Measurements from ENCODE around the gene IL1RAPL1. TPM values are rescaled to one million over a fixed set of nuclear protein-coding genes. Genes with fewer than 3 reads are reported as not detected.
"Not testable (repeated sequence)": the region's sequence is repeated elsewhere in the genome, so short reads cannot be mapped to it uniquely, and the experiment has no call there.

The IL1RAPL1 gene
- total RNA-seq, 2 experiments from 2014 or later = not detected

- Mint-ChIP-seq H3K4me1 (ENCODE audit: low read depth) (no peaks in the 10 kb centered on the region), H3K36me3 (ENCODE audit: low read depth) (no peaks in the 10 kb centered on the region), H3K27me3 (no peaks in the 10 kb centered on the region), H3K27ac (no peak overlapping the region), H3K4me3 (no peak overlapping the region), H3K9me3 (no peaks in the 10 kb centered on the region)
- intact Hi-C loops (cut with DNase I, micrococcal nuclease) = no loop called here
- H3K4me3 ChIP-seq (ENCODE audit: low read length) = no peak overlapping the region
- H3K4me1 ChIP-seq (ENCODE audit: insufficient read depth, low read length) = no peaks in the 10 kb centered on the region
- H3K27ac ChIP-seq (ENCODE audit: low read depth in 1 of 2, low read length in 2 of 2) = no peak overlapping the region
- no peak for TF ChIP-seq CTCF (IDR thresholded peaks at IDR 0.05)
- ATAC-seq (ENCODE audit: poor library complexity) (no peak), DNase-seq (no peak)
- H3K27me3 ChIP-seq (ENCODE audit: control insufficient read depth in 1 of 2, insufficient read depth in 2 of 2, low read length in 2 of 2) = no peaks in the 10 kb centered on the region
- CTCF ChIA-PET = no interaction called here
- H3K9me3 ChIP-seq (ENCODE audit: control insufficient read depth in 1 of 2, insufficient read depth in 1 of 2, low read length in 2 of 2) = no peaks in the 10 kb centered on the region
- POLR2A ChIA-PET = no interaction called here
- H3K36me3 ChIP-seq (ENCODE audit: insufficient read depth, low read length) = no peaks in the 10 kb centered on the region
Observed at GRCh38 chrX:29308726-29309125, 721.5 kb downstream of the IL1RAPL1 start.

GRCh38 chrX:29315931-29316330, 728.7 kb downstream of the IL1RAPL1 start:
- no peaks in the 10 kb centered on the region for H3K9me3 Mint-ChIP-seq
- no peaks in the 10 kb centered on the region for H3K36me3 Mint-ChIP-seq (ENCODE audit: low read depth)
- no peak overlapping the region for H3K27ac Mint-ChIP-seq
- TF ChIP-seq CTCF (IDR thresholded peaks at IDR 0.05) = no peak
- no peaks in the 10 kb centered on the region for H3K27me3 Mint-ChIP-seq
- no peaks in the 10 kb centered on the region for H3K36me3 ChIP-seq (ENCODE audit: insufficient read depth, low read length)
- H3K4me3 ChIP-seq (ENCODE audit: low read length) = no peak overlapping the region
- POLR2A ChIA-PET = no interaction called here
- H3K4me1 ChIP-seq (ENCODE audit: insufficient read depth, low read length) = no peaks in the 10 kb centered on the region
- CTCF ChIA-PET = no interaction called here
- no peak for ATAC-seq (ENCODE audit: poor library complexity)
- no peak overlapping the region for H3K4me3 Mint-ChIP-seq
- no peaks in the 10 kb centered on the region for H3K4me1 Mint-ChIP-seq (ENCODE audit: low read depth)
- no peak overlapping the region for H3K27ac ChIP-seq (ENCODE audit: low read depth in 1 of 2, low read length in 2 of 2)
- no peaks in the 10 kb centered on the region for H3K27me3 ChIP-seq (ENCODE audit: control insufficient read depth in 1 of 2, insufficient read depth in 2 of 2, low read length in 2 of 2)
- no peak for DNase-seq
- no peaks in the 10 kb centered on the region for H3K9me3 ChIP-seq (ENCODE audit: control insufficient read depth in 1 of 2, insufficient read depth in 1 of 2, low read length in 2 of 2)
- intact Hi-C loops (cut with DNase I, micrococcal nuclease) = no loop called here

- no peak overlapping the region for H3K4me3 Mint-ChIP-seq
- intact Hi-C loops (cut with DNase I, micrococcal nuclease) = no loop called here
- no peaks in the 10 kb centered on the region for H3K4me1 ChIP-seq (ENCODE audit: insufficient read depth, low read length)
- ChIA-PET CTCF (no interaction called here), POLR2A (no interaction called here)
- no peaks in the 10 kb centered on the region for H3K4me1 Mint-ChIP-seq (ENCODE audit: low read depth)
- H3K27ac Mint-ChIP-seq = no peak overlapping the region
- no peaks in the 10 kb centered on the region for H3K36me3 Mint-ChIP-seq (ENCODE audit: low read depth)
- H3K4me3 ChIP-seq (ENCODE audit: low read length) = no peak overlapping the region
- ATAC-seq (ENCODE audit: poor library complexity) = no peak
- peaks cover 5% of the 10 kb centered on the region for H3K9me3 Mint-ChIP-seq
- no peaks in the 10 kb centered on the region for H3K27me3 Mint-ChIP-seq
- TF ChIP-seq CTCF (IDR thresholded peaks at IDR 0.05) = no peak
- no peaks in the 10 kb centered on the region for H3K27me3 ChIP-seq (ENCODE audit: control insufficient read depth in 1 of 2, insufficient read depth in 2 of 2, low read length in 2 of 2)
- H3K9me3 ChIP-seq (ENCODE audit: control insufficient read depth in 1 of 2, insufficient read depth in 1 of 2, low read length in 2 of 2) = no peaks in the 10 kb centered on the region
- no peaks in the 10 kb centered on the region for H3K36me3 ChIP-seq (ENCODE audit: insufficient read depth, low read length)
- no peak for DNase-seq
- no peak overlapping the region for H3K27ac ChIP-seq (ENCODE audit: low read depth in 1 of 2, low read length in 2 of 2)
Observed at GRCh38 chrX:29318012-29318411, 730.8 kb downstream of the IL1RAPL1 start.

- H3K27ac Mint-ChIP-seq; H3K4me1 Mint-ChIP-seq (ENCODE audit: low read depth); H3K36me3 Mint-ChIP-seq (ENCODE audit: low read depth); H3K27ac ChIP-seq (ENCODE audit: low read depth in 1 of 2, low read length in 2 of 2); H3K27me3 Mint-ChIP-seq; H3K4me3 Mint-ChIP-seq; H3K4me3 ChIP-seq (ENCODE audit: low read length); H3K4me1 ChIP-seq (ENCODE audit: insufficient read depth, low read length); H3K27me3 ChIP-seq (ENCODE audit: control insufficient read depth in 1 of 2, insufficient read depth in 2 of 2, low read length in 2 of 2); H3K9me3 Mint-ChIP-seq; ATAC-seq (ENCODE audit: poor library complexity); H3K36me3 ChIP-seq (ENCODE audit: insufficient read depth, low read length); intact Hi-C loops (cut with DNase I, micrococcal nuclease); DNase-seq; H3K9me3 ChIP-seq (ENCODE audit: control insufficient read depth in 1 of 2, insufficient read depth in 1 of 2, low read length in 2 of 2); CTCF ChIA-PET; POLR2A ChIA-PET: not testable (repeated sequence)
Observed at GRCh38 chrX:29332429-29332828, 745.2 kb downstream of the IL1RAPL1 start.

- H3K27ac Mint-ChIP-seq; intact Hi-C loops (cut with DNase I, micrococcal nuclease); H3K27me3 ChIP-seq (ENCODE audit: control insufficient read depth in 1 of 2, insufficient read depth in 2 of 2, low read length in 2 of 2); H3K4me3 Mint-ChIP-seq; H3K4me1 Mint-ChIP-seq (ENCODE audit: low read depth); H3K9me3 Mint-ChIP-seq; H3K27me3 Mint-ChIP-seq; ATAC-seq (ENCODE audit: poor library complexity); DNase-seq; H3K36me3 ChIP-seq (ENCODE audit: insufficient read depth, low read length); H3K4me1 ChIP-seq (ENCODE audit: insufficient read depth, low read length); H3K4me3 ChIP-seq (ENCODE audit: low read length); H3K9me3 ChIP-seq (ENCODE audit: control insufficient read depth in 1 of 2, insufficient read depth in 1 of 2, low read length in 2 of 2); H3K27ac ChIP-seq (ENCODE audit: low read depth in 1 of 2, low read length in 2 of 2); H3K36me3 Mint-ChIP-seq (ENCODE audit: low read depth); POLR2A ChIA-PET; CTCF ChIA-PET: not testable (repeated sequence)
Observed at GRCh38 chrX:29333091-29333490, 745.8 kb downstream of the IL1RAPL1 start.

Measured in CD4-positive, alpha-beta T cell (primary cell).